OCI-LY7 (cell line): Measurements from ENCODE around the gene TESPA1. TPM values are rescaled to one million over a fixed set of nuclear protein-coding genes. Genes with fewer than 3 reads are reported as not detected.

Source experiments
- BruUV-seq: library from RNA; stranded (reverse); fragments of 400-500 nt; replicated peaks from 2 replicates; lab custom pipeline; 2021; lab: Mats Ljungman, UMichigan
- CTCF ChIA-PET: fragments of 300-600 bp; sonication (Branson Sonifier 250); formaldehyde crosslinking; loops from one replicate; lab custom pipeline; 2022; ENCODE audit warnings: antibody characterized with exemption; ENCODE audit not compliant: unreplicated experiment; lab: Charles Lee
- POLR2A ChIA-PET: fragments of 300-600 bp; sonication (Branson Sonifier 250); formaldehyde crosslinking; loops from one replicate; lab custom pipeline; 2022; ENCODE audit warnings: antibody characterized with exemption; lab: Charles Lee
- DNase-seq: peaks from one replicate; pipeline ENCODE4 v3.0.0-alpha.2; 2015; ENCODE audit warnings: low spot score
- H2AFZ ChIP-seq: fragments of 200-600 bp; sonication (generic), shearing (Covaris generic); 2 replicates; pipeline ENCODE4 v1.6.1; 2014; ENCODE audit warnings: mild to moderate bottlenecking, antibody characterized with exemption, low read length, moderate library complexity
- H3K27ac ChIP-seq: fragments of 200-600 bp; sonication (generic); 2 replicates; pipeline ENCODE4 v1.5.1; 2014; ENCODE audit warnings: mixed run types, low read depth, mild to moderate bottlenecking, moderate library complexity, low read length, inconsistent platforms; ENCODE audit not compliant: poor library complexity, severe bottlenecking
- H3K36me3 ChIP-seq: fragments of 200-600 bp; sonication (generic); 2 replicates; pipeline ENCODE4 v1.6.1; 2014; ENCODE audit warnings: mild to moderate bottlenecking, antibody characterized with exemption, low read length, moderate library complexity, mixed read lengths; ENCODE audit not compliant: insufficient read depth
- H3K4me1 ChIP-seq: fragments of 200-600 bp; sonication (generic); 2 replicates; pipeline ENCODE4 v1.5.1; 2014; ENCODE audit warnings: mild to moderate bottlenecking, low read length; ENCODE audit not compliant: insufficient read depth, poor library complexity, severe bottlenecking
- H3K4me2 ChIP-seq: fragments of 200-600 bp; sonication (generic); 2 replicates; pipeline ENCODE4 v1.6.1; 2014; ENCODE audit warnings: mild to moderate bottlenecking, low read length
- H3K4me3 ChIP-seq: fragments of 200-600 bp; sonication (generic); 2 replicates; pipeline ENCODE4 v1.5.1; 2014; ENCODE audit warnings: mild to moderate bottlenecking, low read depth, low read length; ENCODE audit not compliant: poor library complexity, severe bottlenecking
- H3K79me2 ChIP-seq: fragments of 200-600 bp; sonication (generic); 2 replicates; pipeline ENCODE4 v1.6.1; 2016; ENCODE audit warnings: low read depth, mild to moderate bottlenecking, low read length, moderate library complexity, mixed read lengths; ENCODE audit not compliant: insufficient read depth
- H3K9me2 ChIP-seq: fragments of 200-600 bp; sonication (generic); 2 replicates; pipeline ENCODE4 v1.6.1; 2016; ENCODE audit warnings: mild to moderate bottlenecking, low read length, mixed read lengths; ENCODE audit not compliant: insufficient read depth
- H3K9me3 ChIP-seq: fragments of 200-600 bp; sonication (generic); 2 replicates; pipeline ENCODE4 v1.6.1; 2014; ENCODE audit warnings: mild to moderate bottlenecking, mixed run types, low read length, mixed read lengths
- H4K20me1 ChIP-seq: fragments of 200-600 bp; sonication (generic); 2 replicates; pipeline ENCODE4 v1.6.1; 2014; ENCODE audit warnings: mild to moderate bottlenecking, antibody characterized with exemption, low read length, moderate library complexity, mixed read lengths; ENCODE audit not compliant: insufficient read depth
- EZH2phosphoT487 ChIP-seq: fragments of 200-600 bp; sonication (generic); IDR thresholded peaks from 2 replicates; pipeline ENCODE4 v1.6.1; 2018; ENCODE audit warnings: low read depth, borderline replicate concordance, mild to moderate bottlenecking, mixed run types, antibody characterized with exemption, low read length, moderate library complexity, mixed read lengths
- intact Hi-C: fragments of 100-400 bp; cut with micrococcal nuclease; formaldehyde crosslinking; loops from one replicate; pipeline ENCODE4 v1.10.0; 2022; ENCODE audit not compliant: unreplicated experiment
- total RNA-seq, 2 experiments: library from RNA; depleted of rRNA in 1 of 2; stranded (reverse); fragments of >200 nt in 1 of 2; shearing (Covaris generic) in 1 of 2; gene quantifications; 2 replicates each; pipeline ENCODE4 v1.2.3, GENCODE V29; 2014 to 2022
- TF ChIP-seq, protein P1 (sequence below): fragments of 200-600 bp; sonication (generic); conservative IDR thresholded peaks from 2 replicates; pipeline ENCODE4 v1.5.1; 2014; ENCODE audit warnings: mild to moderate bottlenecking, antibody characterized with exemption, low read length, moderate library complexity, mixed read lengths

Gene TESPA1
- total RNA-seq, 2 experiments from 2014 or later: 9.5 to 24.1 TPM

DNA sequence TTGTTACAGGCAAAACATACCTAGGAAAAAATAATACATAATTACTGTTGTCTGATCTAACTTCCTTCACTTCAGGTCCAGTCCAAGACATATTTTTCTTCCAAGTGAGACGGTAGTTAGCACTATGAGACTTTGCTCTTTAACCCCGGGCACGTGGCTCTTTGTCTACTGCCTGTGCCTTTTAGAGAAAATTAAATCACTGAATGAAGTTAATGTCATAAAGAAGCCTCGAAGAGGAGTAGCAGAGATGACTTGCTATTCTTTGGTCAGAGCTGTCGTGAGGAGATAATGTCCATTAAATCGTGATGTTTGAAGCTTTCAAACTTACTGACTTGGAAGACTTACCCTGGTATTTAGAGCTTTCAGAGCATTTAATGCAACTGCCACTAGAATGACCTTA is 8.7 kb downstream of the TESPA1 start:
- Histone ChIP-seq H3K36me3 (peaks cover 15% of the 10 kb centered on the region; the same call in 1 of the 2 replicates), H3K4me1 (no peaks in the 10 kb centered on the region)
- CTCF ChIA-PET: interaction anchor here (1.3 kb wide), 1 partner anchor 96 kb away, joined by 5 read pairs; no protein-coding TSS in a partner anchor

DNA sequence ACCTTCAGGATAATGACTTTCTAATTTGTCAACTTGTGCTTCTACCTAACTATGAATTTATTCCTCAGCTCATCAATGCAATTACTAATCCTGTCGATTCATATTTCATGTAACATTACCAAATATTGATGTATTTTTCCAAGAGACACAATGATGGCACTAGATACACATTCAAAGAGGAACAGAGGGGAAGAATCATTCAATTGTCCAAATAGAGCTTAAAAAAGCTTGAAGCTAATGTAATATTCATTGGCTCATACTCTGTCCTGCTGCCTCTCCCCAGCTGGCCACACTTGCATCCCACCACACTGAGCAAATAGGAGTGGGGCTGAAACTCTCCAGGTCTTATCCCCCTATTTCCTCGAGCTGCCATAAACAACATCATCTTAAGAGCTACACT is 9.3 kb downstream of the TESPA1 start:
- H3K36me3 ChIP-seq: peaks cover 13% of the 10 kb centered on the region; the same call in 1 of the 2 replicates
- H2AFZ ChIP-seq: no peak overlapping the region
- H3K4me3 ChIP-seq: no peak overlapping the region
- TF ChIP-seq, protein P1, sequence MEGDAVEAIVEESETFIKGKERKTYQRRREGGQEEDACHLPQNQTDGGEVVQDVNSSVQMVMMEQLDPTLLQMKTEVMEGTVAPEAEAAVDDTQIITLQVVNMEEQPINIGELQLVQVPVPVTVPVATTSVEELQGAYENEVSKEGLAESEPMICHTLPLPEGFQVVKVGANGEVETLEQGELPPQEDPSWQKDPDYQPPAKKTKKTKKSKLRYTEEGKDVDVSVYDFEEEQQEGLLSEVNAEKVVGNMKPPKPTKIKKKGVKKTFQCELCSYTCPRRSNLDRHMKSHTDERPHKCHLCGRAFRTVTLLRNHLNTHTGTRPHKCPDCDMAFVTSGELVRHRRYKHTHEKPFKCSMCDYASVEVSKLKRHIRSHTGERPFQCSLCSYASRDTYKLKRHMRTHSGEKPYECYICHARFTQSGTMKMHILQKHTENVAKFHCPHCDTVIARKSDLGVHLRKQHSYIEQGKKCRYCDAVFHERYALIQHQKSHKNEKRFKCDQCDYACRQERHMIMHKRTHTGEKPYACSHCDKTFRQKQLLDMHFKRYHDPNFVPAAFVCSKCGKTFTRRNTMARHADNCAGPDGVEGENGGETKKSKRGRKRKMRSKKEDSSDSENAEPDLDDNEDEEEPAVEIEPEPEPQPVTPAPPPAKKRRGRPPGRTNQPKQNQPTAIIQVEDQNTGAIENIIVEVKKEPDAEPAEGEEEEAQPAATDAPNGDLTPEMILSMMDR: no peak
- TF ChIP-seq EZH2phosphoT487: no peak
- H4K20me1 ChIP-seq: no peaks in the 10 kb centered on the region
- H3K9me2 ChIP-seq: no peaks in the 10 kb centered on the region
- CTCF ChIA-PET: interaction anchor here (1.3 kb wide), 1 partner anchor 97 kb away, joined by 5 read pairs; no protein-coding TSS in a partner anchor
- no peaks in the 10 kb centered on the region for H3K4me1 ChIP-seq
- POLR2A ChIA-PET: interaction anchor here (0.5 to 1.1 kb wide), 5 partner anchors 11 to 460 kb away, joined by 3 to 5 read pairs (median 3); no protein-coding TSS in a partner anchor
- no peak overlapping the region for H3K4me2 ChIP-seq
- intact Hi-C loops: no loop called here
- no peaks in the 10 kb centered on the region for H3K9me3 ChIP-seq
- BruUV-seq: no TSS peak
- H3K27ac ChIP-seq: no peak overlapping the region
- no peaks in the 10 kb centered on the region for H3K79me2 ChIP-seq
- no peak for DNase-seq

More for the DNA sequence above, 8.7 kb downstream of the TESPA1 start:
- no peaks in the 10 kb centered on the region for H3K9me3 ChIP-seq
- no peak overlapping the region for H2AFZ ChIP-seq
- no peak for TF ChIP-seq EZH2phosphoT487
- TF ChIP-seq, protein P1: no peak
- H3K4me2 ChIP-seq: no peak overlapping the region
- no peak overlapping the region for H3K4me3 ChIP-seq
- no peak overlapping the region for H3K27ac ChIP-seq
- no peaks in the 10 kb centered on the region for H4K20me1 ChIP-seq
- POLR2A ChIA-PET: interaction anchor here (0.7 to 1.1 kb wide), 3 partner anchors 10 to 119 kb away, joined by 3 to 4 read pairs (median 3); no protein-coding TSS in a partner anchor
- no TSS peak for BruUV-seq
- no peak for DNase-seq
- intact Hi-C loops: no loop called here
- H3K9me2 ChIP-seq: no peaks in the 10 kb centered on the region
- no peaks in the 10 kb centered on the region for H3K79me2 ChIP-seq

DNA sequence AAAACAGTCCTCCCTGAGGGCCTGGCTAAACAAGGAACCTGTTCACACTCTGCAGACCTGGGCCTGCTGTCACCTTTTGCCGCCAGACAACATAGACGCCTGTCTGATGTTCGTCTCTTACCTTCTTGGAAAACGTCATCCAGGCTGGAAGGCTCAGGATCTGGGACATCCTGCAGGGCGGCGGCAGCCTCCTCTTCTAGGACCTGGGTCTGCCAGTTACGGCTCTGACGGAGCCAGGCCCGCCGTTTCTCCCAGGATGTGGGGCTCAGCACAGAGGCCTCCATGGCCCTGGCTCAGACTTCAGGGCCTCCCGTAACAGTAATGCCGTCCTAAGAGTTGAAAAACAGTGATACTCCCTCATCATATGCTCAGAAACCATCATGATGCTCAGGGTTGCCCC is 10.3 kb downstream of the TESPA1 start:
- Histone ChIP-seq H3K4me3 (no peak overlapping the region), H3K9me3 (no peaks in the 10 kb centered on the region), H3K4me2 (no peak overlapping the region), H4K20me1 (no peaks in the 10 kb centered on the region), H3K4me1 (no peaks in the 10 kb centered on the region), H3K27ac (no peak overlapping the region), H2AFZ (no peak overlapping the region), H3K36me3 (peaks cover 13% of the 10 kb centered on the region; the same call in 1 of the 2 replicates), H3K9me2 (no peaks in the 10 kb centered on the region), H3K79me2 (no peaks in the 10 kb centered on the region)
- no peak for DNase-seq
- ChIA-PET POLR2A (interaction anchor here (0.7 to 1.5 kb wide), 3 partner anchors 12 to 277 kb away, joined by 3 read pairs; no protein-coding TSS in a partner anchor), CTCF (no interaction called here)
- TF ChIP-seq, protein P1: no peak
- TF ChIP-seq EZH2phosphoT487: no peak
- BruUV-seq: no TSS peak
- intact Hi-C loops: no loop called here
